HepG2 (cell line): Measurements from ENCODE around the gene IGHMBP2.

Source experiments
- BHLHE40 ChIP-seq: IDR thresholded peaks from 2 replicates; pipeline ENCODE4 v1.6.1; 2011; ENCODE audit warnings: low read length, improper control_type of control experiment
- CEBPB ChIP-seq: IDR thresholded peaks from 2 replicates; pipeline ENCODE4 v1.6.1; 2011; ENCODE audit warnings: low read depth, low read length, improper control_type of control experiment, borderline replicate concordance
- EZH2 ChIP-seq: conservative IDR thresholded peaks from 2 replicates; pipeline ENCODE4 v1.6.1; 2012; ENCODE audit warnings: mild to moderate bottlenecking, low read depth, low read length, moderate library complexity
- HNRNPK ChIP-seq: fragments of 200-400 bp; formaldehyde crosslinking; IDR thresholded peaks from 2 replicates; pipeline ENCODE4 v1.6.1; 2018; ENCODE audit warnings: low read length, low read depth, moderate library complexity, mild to moderate bottlenecking; ENCODE audit not compliant: poor library complexity, severe bottlenecking
- HOXA3 ChIP-seq: sonication (generic); formaldehyde crosslinking; IDR thresholded peaks from 2 replicates; pipeline ENCODE4 v1.5.0; 2020; ENCODE audit warnings: missing genetic modification reagents
- NFIC ChIP-seq: IDR thresholded peaks from 2 replicates; pipeline ENCODE4 v1.6.1; 2012; ENCODE audit warnings: mild to moderate bottlenecking, low read length, inconsistent platforms
- NFYB ChIP-seq: sonication (generic); formaldehyde crosslinking; IDR thresholded peaks from 2 replicates; pipeline ENCODE4 v1.4.0; 2020; ENCODE audit warnings: missing genetic modification reagents
- POLR2A ChIP-seq, 2 experiments: IDR thresholded peaks; 2 replicates each; pipeline ENCODE4 v1.6.1; 2011; ENCODE audit warnings: low read depth in 2 of 2, low read length in 2 of 2, mild to moderate bottlenecking in 1 of 2, moderate library complexity in 1 of 2; ENCODE audit not compliant: insufficient read depth in 1 of 2
- POLR2AphosphoS5 ChIP-seq: IDR thresholded peaks from 2 replicates; pipeline ENCODE4 v1.6.1; 2012; ENCODE audit warnings: low read depth, low read length
- TCF7 ChIP-seq: sonication (generic); IDR thresholded peaks from 2 replicates; pipeline ENCODE4 v1.6.1; 2016; ENCODE audit warnings: antibody characterized with exemption, low read depth
- XRCC5 ChIP-seq: fragments of 200-400 bp; formaldehyde crosslinking; optimal IDR thresholded peaks from 2 replicates; pipeline ENCODE3; 2017; ENCODE audit warnings: mild to moderate bottlenecking, low read length
- YY1 ChIP-seq: IDR thresholded peaks from 2 replicates; pipeline ENCODE4 v1.6.1; 2011; ENCODE audit warnings: low read length, low read depth, moderate library complexity, mild to moderate bottlenecking; ENCODE audit not compliant: insufficient read depth, insufficient replicate concordance
- ZNF589 ChIP-seq: sonication (generic); formaldehyde crosslinking; conservative IDR thresholded peaks from 2 replicates; pipeline ENCODE4 v1.8.0; 2022; ENCODE audit warnings: mild to moderate bottlenecking, moderate library complexity, missing genetic modification reagents
- TF ChIP-seq, protein P1 (sequence below): sonication (generic); formaldehyde crosslinking; IDR thresholded peaks from 2 replicates; pipeline ENCODE4 v1.4.0; 2020; ENCODE audit warnings: missing genetic modification reagents

DNA sequence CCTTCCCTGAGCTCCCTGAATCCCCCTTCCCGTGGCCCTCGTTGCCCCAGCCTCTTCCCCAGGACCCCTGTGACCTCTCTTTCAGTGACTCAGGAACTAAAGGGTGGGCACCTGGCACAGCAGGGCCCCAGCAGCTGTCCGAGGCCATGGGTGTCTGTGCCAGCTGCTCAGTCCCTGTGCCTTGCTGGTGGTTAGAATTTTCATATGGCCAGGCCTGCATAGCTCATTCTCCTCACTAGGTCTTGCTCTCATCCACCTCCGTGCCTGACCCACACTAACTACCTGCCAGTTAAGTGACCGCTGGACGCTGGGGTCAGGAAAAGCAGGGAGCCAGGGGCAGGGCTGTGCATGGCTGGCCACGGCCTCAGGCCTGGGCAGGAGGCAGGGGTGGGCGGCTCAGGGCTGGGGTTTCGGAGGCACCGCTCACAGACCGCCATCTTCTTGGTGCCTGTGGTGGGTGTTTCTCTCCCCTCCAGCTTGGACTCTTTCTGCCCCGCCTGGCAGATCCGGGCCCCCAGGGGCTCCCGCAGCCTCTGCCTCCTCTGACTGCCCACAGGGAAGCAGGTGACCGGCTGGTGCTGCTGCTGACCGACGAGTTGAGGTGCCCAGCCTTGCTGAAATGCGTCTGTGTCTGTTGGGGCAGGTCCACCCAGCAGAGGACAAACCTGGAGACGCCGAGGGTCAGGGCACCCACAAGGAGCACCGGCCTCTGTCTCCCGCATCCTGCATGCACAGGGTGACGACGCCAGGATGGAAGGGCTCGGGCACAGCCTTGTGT, 56.8 kb downstream of the IGHMBP2 start:
- TF ChIP-seq BHLHE40 (no peak), HNRNPK (no peak), YY1 (no peak), POLR2AphosphoS5 (no peak), NFIC (no peak), EZH2 (no peak), XRCC5 (no peak), TCF7 (no peak), CEBPB (no peak), ZNF589 (CRISPR knock-in tag) (no peak), HOXA3 (CRISPR knock-in tag) (no peak), NFYB (CRISPR knock-in tag) (no peak), POLR2A (IDR thresholded peaks at IDR 0.05; ENCODE audit: insufficient read depth in 1 of 2, low read depth in 2 of 2, low read length in 2 of 2) (no peak)
- TF ChIP-seq, protein P1, sequence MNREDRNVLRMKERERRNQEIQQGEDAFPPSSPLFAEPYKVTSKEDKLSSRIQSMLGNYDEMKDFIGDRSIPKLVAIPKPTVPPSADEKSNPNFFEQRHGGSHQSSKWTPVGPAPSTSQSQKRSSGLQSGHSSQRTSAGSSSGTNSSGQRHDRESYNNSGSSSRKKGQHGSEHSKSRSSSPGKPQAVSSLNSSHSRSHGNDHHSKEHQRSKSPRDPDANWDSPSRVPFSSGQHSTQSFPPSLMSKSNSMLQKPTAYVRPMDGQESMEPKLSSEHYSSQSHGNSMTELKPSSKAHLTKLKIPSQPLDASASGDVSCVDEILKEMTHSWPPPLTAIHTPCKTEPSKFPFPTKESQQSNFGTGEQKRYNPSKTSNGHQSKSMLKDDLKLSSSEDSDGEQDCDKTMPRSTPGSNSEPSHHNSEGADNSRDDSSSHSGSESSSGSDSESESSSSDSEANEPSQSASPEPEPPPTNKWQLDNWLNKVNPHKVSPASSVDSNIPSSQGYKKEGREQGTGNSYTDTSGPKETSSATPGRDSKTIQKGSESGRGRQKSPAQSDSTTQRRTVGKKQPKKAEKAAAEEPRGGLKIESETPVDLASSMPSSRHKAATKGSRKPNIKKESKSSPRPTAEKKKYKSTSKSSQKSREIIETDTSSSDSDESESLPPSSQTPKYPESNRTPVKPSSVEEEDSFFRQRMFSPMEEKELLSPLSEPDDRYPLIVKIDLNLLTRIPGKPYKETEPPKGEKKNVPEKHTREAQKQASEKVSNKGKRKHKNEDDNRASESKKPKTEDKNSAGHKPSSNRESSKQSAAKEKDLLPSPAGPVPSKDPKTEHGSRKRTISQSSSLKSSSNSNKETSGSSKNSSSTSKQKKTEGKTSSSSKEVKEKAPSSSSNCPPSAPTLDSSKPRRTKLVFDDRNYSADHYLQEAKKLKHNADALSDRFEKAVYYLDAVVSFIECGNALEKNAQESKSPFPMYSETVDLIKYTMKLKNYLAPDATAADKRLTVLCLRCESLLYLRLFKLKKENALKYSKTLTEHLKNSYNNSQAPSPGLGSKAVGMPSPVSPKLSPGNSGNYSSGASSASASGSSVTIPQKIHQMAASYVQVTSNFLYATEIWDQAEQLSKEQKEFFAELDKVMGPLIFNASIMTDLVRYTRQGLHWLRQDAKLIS (CRISPR knock-in tag) = no peak
